Panc1 (cell line): Measurements from ENCODE around the gene HNRNPM. TPM values are rescaled to one million over a fixed set of nuclear protein-coding genes. Genes with fewer than 3 reads are reported as not detected.
"Not testable (repeated sequence)": the region's sequence is repeated elsewhere in the genome, so short reads cannot be mapped to it uniquely, and the experiment has no call there.

Source experiments
- ATAC-seq: fragments of 200-7000 bp; cut with Tn5 transposase; 2 replicates; pipeline ENCODE4 v1.9.1; 2020; ENCODE audit warnings: mild to moderate bottlenecking, moderate library complexity
- BruUV-seq: library from RNA; stranded (reverse); fragments of 400-500 nt; replicated peaks from 2 replicates; lab custom pipeline; 2021; lab: Mats Ljungman, UMichigan
- CTCF ChIA-PET: fragments of 300-600 bp; sonication (Branson Sonifier 250); formaldehyde crosslinking; loops from one replicate; lab custom pipeline; 2022; ENCODE audit warnings: antibody characterized with exemption; lab: Charles Lee
- POLR2A ChIA-PET: fragments of 300-600 bp; sonication (Branson Sonifier 250); formaldehyde crosslinking; loops from one replicate; lab custom pipeline; 2022; ENCODE audit warnings: antibody characterized with exemption; lab: Charles Lee
- DNase-seq: peaks from one replicate; pipeline ENCODE4 v3.0.0-alpha.2; 2010; ENCODE audit warnings: low read depth, low spot score
- H3K27ac ChIP-seq: 2 replicates; pipeline ENCODE4 v1.5.1; 2011; ENCODE audit warnings: mild to moderate bottlenecking, low read length, inconsistent platforms
- H3K27me3 ChIP-seq: fragments of 200-500 bp; sonication (Bioruptor generic); 2 replicates; pipeline ENCODE4 v1.6.0; 2014; ENCODE audit warnings: low read length, inconsistent platforms; ENCODE audit not compliant: control insufficient read depth, insufficient read depth
- H3K36me3 ChIP-seq: fragments of 200-500 bp; sonication (Bioruptor generic); 2 replicates; pipeline ENCODE4 v1.5.1; 2014; ENCODE audit warnings: inconsistent platforms, mild to moderate bottlenecking, low read length, moderate library complexity; ENCODE audit not compliant: control insufficient read depth, insufficient read depth
- H3K4me1 ChIP-seq: 2 replicates; pipeline ENCODE4 v1.5.1; 2011; ENCODE audit warnings: inconsistent platforms, mild to moderate bottlenecking, low read length, moderate library complexity; ENCODE audit not compliant: control insufficient read depth, insufficient read depth
- H3K4me3 ChIP-seq, 2 experiments: 2 replicates each; pipeline ENCODE4 v1.5.1; 2011 to 2012; ENCODE audit warnings: low read depth in 2 of 2, low read length in 2 of 2, mild to moderate bottlenecking in 2 of 2, inconsistent platforms in 1 of 2, moderate library complexity in 1 of 2
- H3K9me3 ChIP-seq: fragments of 200-500 bp; sonication (Bioruptor generic); 2 replicates; pipeline ENCODE4 v1.5.1; 2014; ENCODE audit warnings: low read depth, mild to moderate bottlenecking, inconsistent platforms, low read length, moderate library complexity; ENCODE audit not compliant: control insufficient read depth, insufficient read depth
- CTCF ChIP-seq: fragments of 450-650 bp; IDR thresholded peaks from 2 replicates; pipeline ENCODE4 v1.5.1; 2017; ENCODE audit warnings: mild to moderate bottlenecking
- POLR2AphosphoS5 ChIP-seq: IDR thresholded peaks from 2 replicates; pipeline ENCODE4 v1.6.1; 2012; ENCODE audit warnings: mild to moderate bottlenecking, low read depth, low read length, moderate library complexity
- SIN3A ChIP-seq: IDR thresholded peaks from 2 replicates; pipeline ENCODE4 v1.6.1; 2012; ENCODE audit warnings: low read depth, mild to moderate bottlenecking, low read length, moderate library complexity, borderline replicate concordance; ENCODE audit not compliant: insufficient read depth
- TCF7L2 ChIP-seq: IDR thresholded peaks from 2 replicates; pipeline ENCODE4 v1.6.1; 2011; ENCODE audit warnings: mild to moderate bottlenecking, low read depth, low read length, inconsistent platforms
- in situ Hi-C: cut with HindIII; loops from 2 replicates; pipeline ENCODE4 v1.10.0; 2016; ENCODE audit warnings: low sequenced_read_pairs, low pct_unique_long_range_greater_than_20kb
- intact Hi-C: fragments of 100-400 bp; cut with micrococcal nuclease; formaldehyde crosslinking; loops from one replicate; pipeline ENCODE4 v1.10.0; 2022; ENCODE audit not compliant: unreplicated experiment
- total RNA-seq: library from RNA; stranded (reverse); gene quantifications from one replicate; pipeline ENCODE4 v1.2.1, GENCODE V29; 2021; ENCODE audit not compliant: unreplicated experiment
- TF ChIP-seq, protein P1 (sequence below), 2 experiments: IDR thresholded peaks; 2 replicates each; pipeline ENCODE4 v1.6.1; 2011 to 2012; ENCODE audit warnings: low read depth in 2 of 2, control low read depth in 1 of 2, low read length in 1 of 2, mild to moderate bottlenecking in 1 of 2, moderate library complexity in 1 of 2; ENCODE audit not compliant: insufficient read depth in 1 of 2

HNRNPM gene
- total RNA-seq, 1 experiment from 2014 or later, result 225 TPM

DNA sequence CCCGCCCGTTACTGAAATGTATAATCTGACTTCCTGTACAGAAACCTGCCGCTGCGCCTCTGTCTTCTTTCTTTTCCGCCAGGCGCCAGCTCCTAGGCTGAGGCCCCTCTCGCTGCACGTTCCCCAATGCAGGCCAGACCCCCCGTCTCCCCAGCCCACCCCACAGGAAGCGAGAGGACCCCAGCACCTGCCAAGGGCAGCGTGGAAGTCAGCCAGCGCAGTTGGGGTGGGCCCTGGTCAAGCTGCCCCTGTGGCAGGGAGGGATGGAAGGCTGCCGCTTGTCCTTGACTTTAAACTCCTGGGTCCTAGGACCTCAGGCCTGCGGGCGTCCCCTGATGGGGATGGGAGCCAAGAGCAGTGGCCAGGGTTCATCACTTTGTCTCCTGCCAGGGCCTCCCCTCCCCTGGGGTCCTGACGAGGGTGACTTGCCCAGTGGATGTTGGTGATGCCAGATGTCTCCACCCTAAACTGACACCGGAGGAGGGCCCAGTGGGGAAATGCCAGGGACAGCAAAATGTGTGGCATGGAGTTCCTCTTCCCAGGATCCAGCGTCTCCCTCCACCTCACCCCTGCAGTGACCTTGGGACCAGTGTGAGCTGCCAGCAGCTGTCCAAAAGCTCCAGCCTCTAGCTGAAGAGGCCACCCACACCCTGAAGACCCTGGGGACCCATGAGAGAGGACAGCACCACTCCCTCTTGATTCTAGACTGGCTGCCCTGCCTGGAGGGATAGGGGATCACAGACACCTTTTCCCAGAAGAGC is 40.2 kb upstream of the HNRNPM start:
- ATAC-seq (peak; percentile 18; the same call in 1 of the 2 replicates), DNase-seq (no peak)
- CTCF ChIA-PET, result no interaction called here
- POLR2A ChIA-PET, result no interaction called here
- in situ Hi-C loops, result no loop called here
- no TSS peak for BruUV-seq
- Histone ChIP-seq H3K4me1 (no peaks in the 10 kb centered on the region), H3K4me3 (no peak overlapping the region), H3K9me3 (no peaks in the 10 kb centered on the region), H3K27ac (no peak overlapping the region), H3K27me3 (no peaks in the 10 kb centered on the region), H3K36me3 (peaks cover 2% of the 10 kb centered on the region; the same call in 1 of the 2 replicates)
- intact Hi-C loops, result no loop called here
- TF ChIP-seq TCF7L2 (no peak), SIN3A (no peak), POLR2AphosphoS5 (no peak), CTCF (no peak)
- TF ChIP-seq, protein P1, sequence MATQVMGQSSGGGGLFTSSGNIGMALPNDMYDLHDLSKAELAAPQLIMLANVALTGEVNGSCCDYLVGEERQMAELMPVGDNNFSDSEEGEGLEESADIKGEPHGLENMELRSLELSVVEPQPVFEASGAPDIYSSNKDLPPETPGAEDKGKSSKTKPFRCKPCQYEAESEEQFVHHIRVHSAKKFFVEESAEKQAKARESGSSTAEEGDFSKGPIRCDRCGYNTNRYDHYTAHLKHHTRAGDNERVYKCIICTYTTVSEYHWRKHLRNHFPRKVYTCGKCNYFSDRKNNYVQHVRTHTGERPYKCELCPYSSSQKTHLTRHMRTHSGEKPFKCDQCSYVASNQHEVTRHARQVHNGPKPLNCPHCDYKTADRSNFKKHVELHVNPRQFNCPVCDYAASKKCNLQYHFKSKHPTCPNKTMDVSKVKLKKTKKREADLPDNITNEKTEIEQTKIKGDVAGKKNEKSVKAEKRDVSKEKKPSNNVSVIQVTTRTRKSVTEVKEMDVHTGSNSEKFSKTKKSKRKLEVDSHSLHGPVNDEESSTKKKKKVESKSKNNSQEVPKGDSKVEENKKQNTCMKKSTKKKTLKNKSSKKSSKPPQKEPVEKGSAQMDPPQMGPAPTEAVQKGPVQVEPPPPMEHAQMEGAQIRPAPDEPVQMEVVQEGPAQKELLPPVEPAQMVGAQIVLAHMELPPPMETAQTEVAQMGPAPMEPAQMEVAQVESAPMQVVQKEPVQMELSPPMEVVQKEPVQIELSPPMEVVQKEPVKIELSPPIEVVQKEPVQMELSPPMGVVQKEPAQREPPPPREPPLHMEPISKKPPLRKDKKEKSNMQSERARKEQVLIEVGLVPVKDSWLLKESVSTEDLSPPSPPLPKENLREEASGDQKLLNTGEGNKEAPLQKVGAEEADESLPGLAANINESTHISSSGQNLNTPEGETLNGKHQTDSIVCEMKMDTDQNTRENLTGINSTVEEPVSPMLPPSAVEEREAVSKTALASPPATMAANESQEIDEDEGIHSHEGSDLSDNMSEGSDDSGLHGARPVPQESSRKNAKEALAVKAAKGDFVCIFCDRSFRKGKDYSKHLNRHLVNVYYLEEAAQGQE (IDR thresholded peaks at IDR 0.05; ENCODE audit: insufficient read depth in 1 of 2, low read depth in 2 of 2, low read length in 1 of 2), result no peak

DNA sequence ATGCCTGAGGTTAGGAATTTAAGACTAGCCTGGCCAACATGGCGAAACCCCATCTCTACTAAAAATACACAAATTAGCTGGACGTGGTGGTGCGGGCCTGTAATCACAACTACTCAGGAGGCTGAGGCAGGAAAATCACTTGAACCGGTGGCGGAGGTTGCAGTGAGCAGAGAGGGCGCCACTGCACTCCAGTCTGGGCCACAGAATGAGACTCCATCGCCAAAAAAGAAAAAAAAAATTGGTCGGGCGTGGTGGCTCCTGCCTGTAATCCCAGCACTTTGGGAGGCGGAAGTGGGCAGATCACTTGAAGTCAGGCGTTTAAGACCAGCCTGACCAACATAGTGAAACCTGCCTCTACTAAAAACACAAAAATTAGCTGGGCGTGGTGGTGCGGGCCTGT is 34.1 kb upstream of the HNRNPM start:
- in situ Hi-C loops, CTCF ChIA-PET, intact Hi-C loops, H3K27ac ChIP-seq, H3K9me3 ChIP-seq, DNase-seq, ATAC-seq, BruUV-seq, H3K36me3 ChIP-seq, POLR2A ChIA-PET, H3K4me3 ChIP-seq, H3K4me1 ChIP-seq, H3K27me3 ChIP-seq: not testable (repeated sequence)
